Mesodermal cell (in vitro differentiated cells): ENCODE data around the gene NTN3.

ENCODE experiments used
- H3K27ac ChIP-seq: 2 replicates; pipeline ENCODE4 v1.7.0; 2013; ENCODE audit warnings: mild to moderate bottlenecking, low read depth, low read length, moderate library complexity; ENCODE audit not compliant: severe bottlenecking
- H3K36me3 ChIP-seq: 2 replicates; pipeline ENCODE4 v1.7.1; 2013; ENCODE audit warnings: mild to moderate bottlenecking, low read length, moderate library complexity; ENCODE audit not compliant: control insufficient read depth, insufficient read depth
- H3K4me1 ChIP-seq: one replicate; pipeline ENCODE4 v1.7.1; 2013; ENCODE audit warnings: mild to moderate bottlenecking, low read length; ENCODE audit not compliant: insufficient read depth, control insufficient read depth, poor library complexity, severe bottlenecking
- H3K4me3 ChIP-seq: 2 replicates; pipeline ENCODE4 v1.7.0; 2013; ENCODE audit warnings: low read length, control low read depth, mild to moderate bottlenecking; ENCODE audit not compliant: insufficient read depth, poor library complexity, severe bottlenecking; ENCODE audit errors: extremely low read depth
- H3K9me3 ChIP-seq: 2 replicates; pipeline ENCODE4 v1.7.1; 2013; ENCODE audit warnings: mild to moderate bottlenecking, low read length, moderate library complexity; ENCODE audit not compliant: control insufficient read depth
- WGBS, 2 experiments: methylation state at CpG; one replicate each; pipeline ENCODE4 v1.1.5; 2013; ENCODE audit warnings: missing lambda C conversion rate in 2 of 2; ENCODE audit not compliant: insufficient coverage in 2 of 2; 5-methylcytosine and 5-hydroxymethylcytosine counted together

Gene NTN3

DNA sequence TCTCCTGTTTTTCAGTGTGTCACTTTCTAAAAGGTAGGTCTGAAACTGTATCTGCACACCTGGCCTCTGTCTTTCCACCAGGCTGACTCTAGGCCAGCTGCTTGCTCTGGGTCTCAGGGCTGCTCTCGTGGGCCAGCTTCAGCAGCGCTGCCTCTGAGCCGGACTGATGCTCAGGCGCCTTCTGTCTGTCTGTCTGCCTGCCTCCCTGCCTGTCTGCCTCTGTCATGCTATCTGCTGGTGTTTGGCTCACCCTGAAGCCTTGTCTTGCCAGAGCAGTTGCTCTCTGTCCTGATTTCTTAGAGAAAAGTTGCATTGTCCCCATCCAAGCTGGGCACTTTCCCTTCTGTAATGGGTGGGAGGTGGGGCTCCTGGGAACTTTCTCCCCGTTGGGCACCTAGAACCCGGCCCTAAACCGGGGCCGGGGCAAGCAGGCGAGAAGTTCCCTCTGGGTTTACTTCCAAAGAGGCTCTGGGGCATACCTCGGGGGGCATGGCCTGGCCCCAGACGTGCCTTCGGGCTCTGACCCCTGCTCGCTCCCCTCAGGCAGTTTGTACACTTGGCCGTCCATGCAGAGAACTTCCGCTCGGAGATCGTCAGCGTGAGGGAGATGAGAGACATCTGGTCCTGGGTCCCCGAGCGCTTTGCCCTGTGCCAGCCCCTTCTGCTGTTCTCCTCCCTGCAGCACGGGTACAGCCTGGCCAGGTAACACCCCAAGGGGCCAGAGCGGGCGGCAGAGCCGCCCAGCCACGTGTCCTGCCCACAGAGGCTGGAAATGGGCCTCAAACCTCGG is 26.8 kb downstream of the NTN3 start:
- Histone ChIP-seq H3K9me3 (no peaks in the 10 kb centered on the region), H3K4me3 (no peak overlapping the region), H3K4me1 (peaks cover 5% of the 10 kb centered on the region), H3K27ac (no peak overlapping the region), H3K36me3 (no peaks in the 10 kb centered on the region)
- 94 to 96% methylated on average over 26 of the region's 26 CpGs for WGBS, 2 experiments

DNA sequence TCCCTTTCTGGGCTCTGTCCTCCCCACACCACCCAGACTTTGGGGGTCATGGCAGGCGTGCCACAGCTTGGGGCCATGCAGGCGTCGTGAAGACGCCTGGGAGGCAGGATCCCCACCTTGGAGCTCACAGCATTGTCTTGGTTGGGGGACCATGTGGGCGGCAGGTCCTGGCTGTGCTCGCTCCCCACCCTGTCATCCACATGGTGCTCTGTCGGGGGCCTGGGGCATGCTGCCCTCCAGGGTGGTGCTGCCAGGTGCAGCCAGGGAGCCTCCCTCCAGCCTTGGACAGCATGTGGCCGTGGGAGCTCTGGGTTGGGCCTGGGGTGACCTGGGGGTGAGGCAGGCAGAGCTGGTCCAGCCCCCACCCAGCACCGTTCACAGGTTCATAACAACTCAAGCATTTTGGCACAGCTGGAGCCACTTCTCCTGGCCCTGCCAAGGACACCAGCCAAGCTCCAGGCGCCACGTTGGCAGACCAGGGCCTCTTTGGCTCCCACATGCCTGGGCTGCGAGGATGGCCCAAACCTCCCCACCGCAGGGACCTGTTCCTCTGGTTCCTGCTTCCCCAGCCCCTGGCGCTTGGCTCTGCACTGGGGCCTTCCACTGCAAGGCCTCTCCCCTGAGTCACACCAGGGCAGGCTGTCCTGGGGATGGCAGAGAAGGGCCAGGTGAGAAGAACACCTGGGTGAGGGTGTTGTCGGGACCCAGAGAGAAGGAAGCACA is 27.6 kb downstream of the NTN3 start:
- H3K4me3 ChIP-seq, result no peak overlapping the region
- H3K9me3 ChIP-seq, result no peaks in the 10 kb centered on the region
- peaks cover 5% of the 10 kb centered on the region for H3K4me1 ChIP-seq
- 92 to 96% methylated on average over 13 to 14 of the region's 15 CpGs for WGBS, 2 experiments
- no peak overlapping the region for H3K27ac ChIP-seq
- H3K36me3 ChIP-seq, result no peaks in the 10 kb centered on the region

DNA sequence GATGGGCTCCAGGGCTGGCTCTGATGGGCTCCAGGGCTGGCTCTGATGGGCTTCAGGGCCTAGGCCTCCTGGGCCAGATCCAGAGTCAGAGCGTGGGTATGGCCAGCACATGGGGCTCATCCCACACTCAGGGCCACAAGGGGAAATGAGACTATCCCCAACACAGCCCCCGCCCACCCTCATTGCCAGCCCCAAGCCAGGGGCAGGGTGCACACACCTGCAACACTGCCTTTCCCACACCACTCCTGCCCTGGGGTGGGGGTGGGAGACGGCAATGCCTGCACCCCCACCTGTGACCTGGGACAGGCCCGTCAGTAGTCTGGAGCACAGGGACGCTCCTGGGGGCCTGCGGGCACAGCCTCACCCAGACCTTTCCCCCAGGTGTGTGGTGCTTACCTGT is 28.4 kb downstream of the NTN3 start:
- Histone ChIP-seq H3K27ac (no peak overlapping the region), H3K4me1 (peaks cover 5% of the 10 kb centered on the region), H3K4me3 (no peak overlapping the region), H3K9me3 (no peaks in the 10 kb centered on the region), H3K36me3 (no peaks in the 10 kb centered on the region)
- WGBS, 2 experiments, result 94% methylated on average over 2 of the region's 6 CpGs; no CpG with 5 or more reads in 1 of the 2 experiments

DNA sequence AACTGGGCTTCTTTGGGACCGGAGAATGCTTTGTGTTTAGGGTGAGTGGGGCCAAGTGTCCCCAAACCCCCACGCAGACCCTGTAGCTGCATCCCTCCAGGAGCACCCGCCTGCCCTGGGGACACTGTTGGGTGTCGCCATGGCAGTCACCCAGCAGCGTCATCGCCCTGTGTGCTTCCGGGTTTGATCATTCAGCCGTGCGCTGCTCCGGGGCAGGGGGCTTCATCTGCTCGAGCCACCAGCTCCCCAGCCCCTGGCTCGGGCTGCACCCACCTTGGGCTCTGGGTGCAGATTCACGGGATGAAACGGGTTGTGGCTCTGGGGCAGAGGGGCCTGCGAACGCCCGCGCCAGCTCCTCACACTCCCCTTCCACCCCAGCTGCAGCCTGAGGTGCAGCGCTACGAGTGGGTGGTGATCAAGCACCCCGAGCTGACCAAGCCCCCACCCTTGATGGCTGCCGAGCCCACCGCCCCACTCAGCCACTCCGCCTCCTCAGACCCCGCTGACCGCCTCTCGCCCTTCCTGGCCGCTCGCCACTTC is 28.9 kb downstream of the NTN3 start:
- Histone ChIP-seq H3K4me3 (no peak overlapping the region), H3K4me1 (peaks cover 5% of the 10 kb centered on the region), H3K36me3 (no peaks in the 10 kb centered on the region), H3K27ac (no peak overlapping the region), H3K9me3 (no peaks in the 10 kb centered on the region)
- 95 to 96% methylated on average over 24 to 28 of the region's 29 CpGs for WGBS, 2 experiments

DNA sequence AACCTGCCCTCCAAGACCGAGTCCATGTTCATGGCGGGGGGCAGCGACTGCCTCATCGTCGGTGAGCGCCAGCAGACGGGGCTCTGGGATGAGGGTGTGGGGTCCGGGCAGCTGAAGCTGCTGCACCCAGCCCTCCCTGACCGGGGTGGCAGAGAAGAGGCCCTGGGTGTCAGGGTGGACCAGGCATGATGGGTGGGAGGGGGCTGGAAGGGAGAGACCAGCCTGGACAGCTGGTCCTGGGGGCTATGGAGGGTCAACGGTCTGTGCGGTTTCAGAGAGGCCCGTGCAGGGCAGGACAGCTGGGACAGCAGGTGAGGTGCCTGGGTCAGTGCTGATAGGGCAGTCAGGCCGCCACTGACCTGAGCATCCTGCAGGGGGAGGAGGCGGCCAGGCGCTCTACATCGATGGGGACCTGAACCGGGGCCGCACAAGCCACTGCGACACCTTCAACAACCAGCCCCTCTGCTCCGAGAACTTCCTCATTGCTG is 29.4 kb downstream of the NTN3 start:
- Histone ChIP-seq H3K27ac (no peak overlapping the region), H3K9me3 (no peaks in the 10 kb centered on the region)
- WGBS, 2 experiments, result 84 to 90% methylated on average over 16 to 18 of the region's 20 CpGs

DNA sequence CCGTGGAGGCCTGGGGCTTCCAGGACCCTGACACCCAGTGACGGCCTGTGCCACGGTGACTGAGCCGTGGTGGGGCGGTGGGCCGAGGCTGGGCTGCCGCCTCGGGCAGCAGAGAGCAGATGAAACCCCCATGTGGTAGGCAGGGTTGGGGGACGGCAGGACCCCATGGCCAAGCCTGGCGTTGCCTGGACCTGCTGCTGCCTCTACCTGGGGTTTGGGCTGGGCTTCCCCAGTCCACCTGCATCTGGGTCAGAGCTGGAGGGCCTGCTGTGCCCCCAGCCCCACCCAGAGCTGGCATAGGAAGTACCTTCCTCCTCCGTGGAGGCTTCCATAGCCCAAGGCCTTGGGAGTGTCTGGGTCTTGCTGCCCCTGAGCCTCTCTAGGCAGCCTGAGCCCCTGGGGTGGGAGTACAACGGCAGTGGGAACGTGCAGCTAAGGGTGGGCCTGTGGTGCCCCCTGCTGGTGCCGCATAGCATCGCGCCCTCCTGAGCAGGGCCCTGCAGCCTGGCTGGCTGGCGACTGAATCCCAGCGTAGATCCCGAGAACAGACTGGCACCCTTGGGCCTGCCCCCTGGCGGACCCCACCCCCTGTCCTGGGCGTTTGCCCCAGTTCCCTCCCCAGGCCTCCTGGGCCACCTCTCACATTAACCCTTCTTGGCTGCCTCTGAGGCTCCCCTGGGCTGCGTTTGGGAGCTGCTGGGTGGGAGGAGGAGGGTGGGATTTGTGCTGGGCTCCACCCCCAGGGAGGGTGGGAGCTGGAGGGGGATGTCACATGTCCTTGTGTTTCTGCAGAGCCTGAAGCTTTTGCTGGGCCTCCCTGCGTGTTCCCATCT is 30.0 kb downstream of the NTN3 start:
- no peak overlapping the region for H3K27ac ChIP-seq
- peak overlapping the region; percentile 35 for H3K4me3 ChIP-seq
- WGBS, 2 experiments, result 57 to 66% methylated on average over 15 to 18 of the region's 23 CpGs
- H3K36me3 ChIP-seq, result no peaks in the 10 kb centered on the region
- no peaks in the 10 kb centered on the region for H3K9me3 ChIP-seq
- peaks cover 5% of the 10 kb centered on the region for H3K4me1 ChIP-seq

More for the DNA sequence above, 29.4 kb downstream of the NTN3 start:
- Histone ChIP-seq H3K36me3 (no peaks in the 10 kb centered on the region), H3K4me3 (no peak overlapping the region), H3K4me1 (peaks cover 5% of the 10 kb centered on the region)

DNA sequence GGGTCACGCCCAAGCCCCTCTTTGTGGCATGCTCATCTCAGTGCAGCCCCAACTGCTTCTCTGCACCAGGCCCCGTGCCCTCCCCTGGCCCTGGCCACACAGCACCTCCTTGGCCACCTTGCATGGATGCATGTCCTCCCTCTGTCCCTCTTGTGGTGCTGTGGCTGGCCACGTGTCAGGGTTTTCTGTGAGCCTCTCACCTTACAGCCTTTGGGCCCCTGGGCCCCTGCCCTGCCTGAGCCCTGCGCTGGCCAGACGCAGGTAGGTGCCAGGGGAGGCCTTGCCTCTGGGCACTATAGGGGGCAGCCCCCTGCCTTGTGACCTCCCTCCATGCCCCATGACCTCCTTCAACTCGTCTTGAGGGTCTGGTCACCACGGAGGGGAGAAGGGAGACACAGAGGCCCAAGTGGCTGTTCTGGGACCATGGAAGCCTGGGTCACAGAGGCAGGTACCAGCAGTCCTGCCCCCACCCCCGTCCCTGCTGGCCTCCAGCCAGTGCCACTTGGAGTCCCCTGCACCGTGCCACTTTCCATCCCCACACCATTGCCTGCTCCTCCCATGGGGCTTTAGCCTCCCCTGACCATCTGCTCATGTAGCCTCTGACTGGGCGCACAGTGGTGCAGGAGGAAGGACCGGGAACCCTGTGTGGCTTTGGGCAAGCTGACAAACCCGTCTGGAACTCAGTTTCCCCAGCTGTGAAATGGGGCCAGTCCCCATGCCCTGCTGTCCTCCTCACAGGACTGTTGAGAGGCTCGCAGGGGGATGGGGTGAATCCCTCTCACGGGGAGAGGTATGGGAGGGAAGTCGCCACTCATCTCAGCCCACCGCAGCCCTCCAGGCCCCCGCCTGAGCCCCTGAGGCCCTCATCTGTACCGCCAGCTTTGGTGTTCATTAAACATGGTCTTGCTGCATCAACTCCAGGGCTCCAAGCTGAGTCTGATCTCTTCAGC is 31.1 kb downstream of the NTN3 start:
- Histone ChIP-seq H3K9me3 (no peaks in the 10 kb centered on the region), H3K27ac (no peak overlapping the region), H3K4me3 (no peak overlapping the region), H3K36me3 (no peaks in the 10 kb centered on the region), H3K4me1 (peaks cover 5% of the 10 kb centered on the region)
- WGBS, 2 experiments, result 85 to 93% methylated on average over 15 to 16 of the region's 18 CpGs

DNA sequence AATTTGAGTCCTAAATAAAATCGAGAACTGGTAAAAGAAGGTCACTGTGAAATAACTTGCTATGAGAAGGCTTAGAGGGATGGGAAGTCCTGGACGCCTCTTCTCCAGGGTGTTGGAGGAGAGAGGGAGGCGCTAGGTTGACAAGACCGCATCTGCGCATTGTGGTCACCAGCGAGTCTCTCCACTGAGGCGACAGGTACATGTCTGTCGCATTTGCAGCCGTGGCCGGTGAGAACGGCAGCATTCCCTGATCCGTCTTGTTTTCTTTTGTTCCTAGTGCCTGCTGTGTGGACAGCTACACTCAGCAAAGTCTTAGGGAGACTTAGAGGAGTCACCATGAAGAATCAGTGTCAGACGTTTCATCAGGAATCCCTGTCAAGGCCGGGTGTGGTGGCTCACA is 34.6 kb downstream of the NTN3 start:
- 88 to 92% methylated on average over 14 of the region's 14 CpGs for WGBS, 2 experiments
- no peaks in the 10 kb centered on the region for H3K36me3 ChIP-seq
- no peak overlapping the region for H3K27ac ChIP-seq
- peaks cover 5% of the 10 kb centered on the region for H3K4me1 ChIP-seq
- H3K9me3 ChIP-seq, result no peaks in the 10 kb centered on the region
- H3K4me3 ChIP-seq, result no peak overlapping the region

DNA sequence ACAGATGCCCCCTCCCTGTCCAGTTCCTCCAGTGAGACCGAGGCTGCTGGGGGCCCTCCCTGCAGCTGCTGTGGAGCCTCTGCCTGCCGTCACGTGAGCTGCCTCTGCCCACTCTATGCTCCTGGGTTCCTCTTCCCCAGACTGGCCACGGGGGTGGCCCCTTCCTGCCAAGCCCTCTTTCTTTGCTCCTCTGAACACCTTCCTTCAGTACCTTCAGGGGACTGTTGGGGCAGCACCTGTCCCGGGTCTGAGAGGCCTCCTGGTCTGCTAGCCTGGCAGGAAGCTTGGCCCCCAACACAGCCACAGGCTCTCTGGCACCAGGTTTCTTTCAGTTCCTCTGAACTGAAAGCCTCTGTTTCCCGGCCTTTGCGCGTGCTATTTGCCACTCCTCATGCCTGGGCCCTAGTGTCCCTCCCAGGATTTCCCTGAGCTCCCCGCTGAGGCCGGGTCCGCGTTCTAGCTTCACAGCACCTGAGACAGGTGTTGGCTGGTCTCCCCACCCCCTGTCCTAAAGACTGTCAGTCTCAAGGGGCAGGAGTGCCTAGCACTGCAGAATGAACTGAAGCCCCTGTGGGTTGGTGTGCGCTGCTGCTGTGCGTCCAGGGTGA is 36.1 kb downstream of the NTN3 start:
- Histone ChIP-seq H3K9me3 (no peaks in the 10 kb centered on the region), H3K27ac (no peak overlapping the region), H3K36me3 (no peaks in the 10 kb centered on the region), H3K4me1 (peaks cover 7% of the 10 kb centered on the region), H3K4me3 (no peak overlapping the region)
- 84 to 85% methylated on average over 13 to 14 of the region's 14 CpGs for WGBS, 2 experiments
